Osteocyte (in vitro differentiated cells): ENCODE measurements around the gene SERAC1. TPM values are rescaled to one million over a fixed set of nuclear protein-coding genes. Genes with fewer than 3 reads are reported as not detected.
"Not testable (repeated sequence)": the region's sequence is repeated elsewhere in the genome, so short reads cannot be mapped to it uniquely, and the experiment has no call there.

ENCODE experiments used
- DNase-seq: peaks from one replicate; pipeline ENCODE4 v3.0.0; 2021; ENCODE audit warnings: mixed read lengths; ENCODE audit not compliant: unreplicated experiment; ENCODE audit errors: extremely low spot score
- H3K27ac Mint-ChIP-seq: one replicate; pipeline ENCODE4 v1.8.0; 2021; ENCODE audit warnings: mild to moderate bottlenecking, mixed read lengths; ENCODE audit not compliant: unreplicated experiment
- H3K27me3 Mint-ChIP-seq: one replicate; pipeline ENCODE4 v1.8.0; 2021; ENCODE audit warnings: mixed read lengths; ENCODE audit not compliant: unreplicated experiment
- H3K36me3 Mint-ChIP-seq: one replicate; pipeline ENCODE4 v1.8.0; 2021; ENCODE audit warnings: mixed read lengths; ENCODE audit not compliant: unreplicated experiment
- H3K4me1 Mint-ChIP-seq: one replicate; pipeline ENCODE4 v1.8.0; 2021; ENCODE audit warnings: mixed read lengths; ENCODE audit not compliant: unreplicated experiment
- H3K4me3 Mint-ChIP-seq: one replicate; pipeline ENCODE4 v1.8.0; 2021; ENCODE audit warnings: mild to moderate bottlenecking, moderate library complexity, mixed read lengths; ENCODE audit not compliant: unreplicated experiment
- H3K9me3 Mint-ChIP-seq: one replicate; pipeline ENCODE4 v1.8.0; 2021; ENCODE audit warnings: mixed read lengths; ENCODE audit not compliant: unreplicated experiment
- total RNA-seq: library from RNA; stranded (reverse); gene quantifications from 2 replicates; pipeline ENCODE4 v1.2.1, GENCODE V29; 2021
- TF ChIP-seq, protein P1 (sequence below): fragments of 200-600 bp; sonication (generic); IDR thresholded peaks from 2 replicates; pipeline ENCODE4 v1.5.0; 2021; ENCODE audit warnings: antibody characterized with exemption, mild to moderate bottlenecking, moderate library complexity

Gene SERAC1
- total RNA-seq, 1 donor from 2014 or later, result 10.3 TPM

DNA sequence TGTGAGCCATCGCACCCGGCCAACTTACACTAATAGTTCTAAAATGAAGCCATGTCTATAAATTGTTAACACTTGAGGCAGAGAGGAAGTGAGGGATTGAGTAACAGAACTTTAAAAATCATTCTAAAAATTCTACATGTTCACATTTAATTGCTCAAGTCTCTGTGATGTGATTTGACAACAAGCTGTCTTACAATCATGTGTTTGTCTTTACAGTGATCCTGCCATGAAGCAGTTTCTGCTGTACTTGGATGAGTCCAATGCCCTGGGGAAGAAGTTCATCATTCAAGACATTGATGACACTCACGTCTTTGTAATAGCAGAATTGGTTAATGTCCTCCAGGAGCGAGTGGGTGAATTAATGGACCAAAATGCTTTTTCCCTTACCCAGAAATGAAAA, 23.7 kb upstream of the SERAC1 start:
- DNase-seq, result no peak
- Mint-ChIP-seq H3K4me3 (no peak overlapping the region), H3K4me1 (no peaks in the 10 kb centered on the region), H3K27ac (no peak overlapping the region), H3K9me3 (no peaks in the 10 kb centered on the region), H3K36me3 (peaks cover 35% of the 10 kb centered on the region), H3K27me3 (no peaks in the 10 kb centered on the region)
- TF ChIP-seq, protein P1, sequence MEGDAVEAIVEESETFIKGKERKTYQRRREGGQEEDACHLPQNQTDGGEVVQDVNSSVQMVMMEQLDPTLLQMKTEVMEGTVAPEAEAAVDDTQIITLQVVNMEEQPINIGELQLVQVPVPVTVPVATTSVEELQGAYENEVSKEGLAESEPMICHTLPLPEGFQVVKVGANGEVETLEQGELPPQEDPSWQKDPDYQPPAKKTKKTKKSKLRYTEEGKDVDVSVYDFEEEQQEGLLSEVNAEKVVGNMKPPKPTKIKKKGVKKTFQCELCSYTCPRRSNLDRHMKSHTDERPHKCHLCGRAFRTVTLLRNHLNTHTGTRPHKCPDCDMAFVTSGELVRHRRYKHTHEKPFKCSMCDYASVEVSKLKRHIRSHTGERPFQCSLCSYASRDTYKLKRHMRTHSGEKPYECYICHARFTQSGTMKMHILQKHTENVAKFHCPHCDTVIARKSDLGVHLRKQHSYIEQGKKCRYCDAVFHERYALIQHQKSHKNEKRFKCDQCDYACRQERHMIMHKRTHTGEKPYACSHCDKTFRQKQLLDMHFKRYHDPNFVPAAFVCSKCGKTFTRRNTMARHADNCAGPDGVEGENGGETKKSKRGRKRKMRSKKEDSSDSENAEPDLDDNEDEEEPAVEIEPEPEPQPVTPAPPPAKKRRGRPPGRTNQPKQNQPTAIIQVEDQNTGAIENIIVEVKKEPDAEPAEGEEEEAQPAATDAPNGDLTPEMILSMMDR, result no peak

DNA sequence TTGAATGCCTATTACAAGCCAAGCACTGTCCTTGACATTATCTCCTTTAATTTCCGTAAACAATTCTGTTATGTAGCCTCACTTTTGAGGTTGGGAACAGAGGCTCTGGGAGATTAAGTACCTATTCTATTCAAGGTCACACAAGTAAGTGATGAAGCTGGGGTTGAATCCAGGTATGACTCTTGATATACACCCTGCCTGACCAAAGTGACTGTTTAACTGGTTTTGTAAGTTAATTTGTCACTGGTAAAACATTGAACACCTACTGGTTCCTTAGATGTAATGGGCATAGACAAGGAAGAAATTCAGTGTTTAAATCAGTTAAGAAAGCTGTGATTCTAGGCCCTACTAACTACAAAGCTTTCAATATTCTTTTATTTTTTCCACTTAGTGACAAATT, 23.0 kb upstream of the SERAC1 start:
- Mint-ChIP-seq H3K27ac (no peak overlapping the region), H3K4me1 (peaks cover 2% of the 10 kb centered on the region), H3K4me3 (no peak overlapping the region), H3K9me3 (no peaks in the 10 kb centered on the region), H3K36me3 (peaks cover 33% of the 10 kb centered on the region), H3K27me3 (no peaks in the 10 kb centered on the region)
- TF ChIP-seq, protein P1, result no peak
- DNase-seq, result no peak

DNA sequence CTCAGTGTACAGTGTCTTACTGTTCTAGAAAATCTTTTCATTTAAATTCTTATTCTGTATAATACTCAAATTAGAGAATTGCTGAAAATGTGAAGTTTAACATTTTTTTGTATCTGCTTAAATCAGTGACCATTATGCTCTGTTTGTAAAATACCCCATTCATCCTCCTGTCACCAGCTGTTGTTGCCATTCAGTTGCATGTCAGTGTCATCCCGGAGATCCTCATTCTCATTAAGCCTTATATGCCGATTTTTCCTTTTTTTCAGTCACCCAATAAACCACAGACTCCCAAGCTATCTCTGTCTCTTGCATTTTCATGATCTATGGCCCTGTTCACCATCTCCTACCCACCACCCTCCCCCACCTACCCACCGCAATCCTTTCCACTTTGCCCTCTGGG, 20.5 kb upstream of the SERAC1 start:
- Mint-ChIP-seq H3K9me3 (no peaks in the 10 kb centered on the region), H3K27ac (no peak overlapping the region), H3K36me3 (peaks cover 28% of the 10 kb centered on the region), H3K27me3 (no peaks in the 10 kb centered on the region), H3K4me3 (no peak overlapping the region), H3K4me1 (peaks cover 18% of the 10 kb centered on the region)
- DNase-seq, result no peak
- TF ChIP-seq, protein P1, result no peak

DNA sequence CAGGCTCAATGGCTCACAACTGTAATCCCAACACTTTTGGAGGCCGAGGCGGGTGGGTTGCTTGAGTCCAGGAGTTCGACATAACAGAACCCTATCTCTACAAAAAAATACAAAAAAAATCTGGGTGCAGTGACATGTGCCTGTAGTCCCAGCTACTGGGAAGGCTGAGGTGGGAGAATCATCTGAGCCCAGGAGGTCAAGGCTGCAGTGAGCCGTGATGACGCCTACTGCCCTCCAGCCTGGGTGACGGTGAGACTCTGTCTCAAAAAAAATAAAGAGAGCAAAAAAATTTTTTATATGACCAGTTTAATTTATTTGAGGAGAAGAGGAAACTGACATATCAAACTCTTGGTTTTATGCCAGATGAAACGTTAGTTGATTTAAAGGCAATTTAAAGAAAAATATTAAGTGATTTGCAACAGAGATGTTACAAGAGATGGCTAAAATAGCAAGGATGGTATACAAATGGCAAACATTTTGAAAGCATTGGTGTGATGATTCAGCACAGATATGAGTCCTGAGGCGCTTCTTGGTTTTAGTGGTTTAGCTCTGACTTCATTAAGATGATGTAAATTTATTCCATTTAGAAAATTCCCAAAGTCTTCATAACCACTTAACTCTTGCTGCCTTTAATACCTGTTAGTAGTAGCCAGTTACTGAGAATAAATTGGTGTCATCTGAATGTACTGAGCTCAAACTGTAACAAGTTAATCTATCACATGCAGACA, 17.8 kb upstream of the SERAC1 start:
- peaks cover 9% of the 10 kb centered on the region for H3K9me3 Mint-ChIP-seq
- peaks cover 22% of the 10 kb centered on the region for H3K4me1 Mint-ChIP-seq
- no peaks in the 10 kb centered on the region for H3K27me3 Mint-ChIP-seq
- no peak for DNase-seq
- TF ChIP-seq, protein P1, result no peak
- no peak overlapping the region for H3K4me3 Mint-ChIP-seq
- H3K27ac Mint-ChIP-seq, result peak overlapping the region; percentile 66
- peaks cover 29% of the 10 kb centered on the region for H3K36me3 Mint-ChIP-seq

DNA sequence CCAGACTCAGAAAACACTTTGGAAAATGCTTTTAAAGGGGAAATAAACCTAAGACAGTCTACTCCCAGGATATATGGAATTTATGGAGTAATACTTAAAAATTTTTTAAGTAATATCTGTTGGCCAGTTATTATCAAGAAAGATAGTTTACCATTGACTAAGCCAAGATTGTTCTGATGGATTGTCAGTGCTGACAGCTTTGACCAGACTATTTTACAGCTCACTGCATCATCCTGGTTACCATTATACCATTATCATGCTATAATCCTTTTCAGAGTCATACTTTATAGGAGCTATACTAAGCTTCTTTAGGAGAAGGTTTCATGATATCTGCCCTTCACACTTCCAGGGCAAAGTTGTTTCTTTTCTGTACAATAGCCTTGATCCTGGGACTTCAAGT, 16.5 kb upstream of the SERAC1 start:
- Mint-ChIP-seq H3K4me3 (no peak overlapping the region), H3K9me3 (peaks cover 13% of the 10 kb centered on the region), H3K27ac (no peak overlapping the region), H3K36me3 (peaks cover 37% of the 10 kb centered on the region), H3K4me1 (peaks cover 22% of the 10 kb centered on the region), H3K27me3 (no peaks in the 10 kb centered on the region)
- DNase-seq, result no peak
- TF ChIP-seq, protein P1, result no peak

DNA sequence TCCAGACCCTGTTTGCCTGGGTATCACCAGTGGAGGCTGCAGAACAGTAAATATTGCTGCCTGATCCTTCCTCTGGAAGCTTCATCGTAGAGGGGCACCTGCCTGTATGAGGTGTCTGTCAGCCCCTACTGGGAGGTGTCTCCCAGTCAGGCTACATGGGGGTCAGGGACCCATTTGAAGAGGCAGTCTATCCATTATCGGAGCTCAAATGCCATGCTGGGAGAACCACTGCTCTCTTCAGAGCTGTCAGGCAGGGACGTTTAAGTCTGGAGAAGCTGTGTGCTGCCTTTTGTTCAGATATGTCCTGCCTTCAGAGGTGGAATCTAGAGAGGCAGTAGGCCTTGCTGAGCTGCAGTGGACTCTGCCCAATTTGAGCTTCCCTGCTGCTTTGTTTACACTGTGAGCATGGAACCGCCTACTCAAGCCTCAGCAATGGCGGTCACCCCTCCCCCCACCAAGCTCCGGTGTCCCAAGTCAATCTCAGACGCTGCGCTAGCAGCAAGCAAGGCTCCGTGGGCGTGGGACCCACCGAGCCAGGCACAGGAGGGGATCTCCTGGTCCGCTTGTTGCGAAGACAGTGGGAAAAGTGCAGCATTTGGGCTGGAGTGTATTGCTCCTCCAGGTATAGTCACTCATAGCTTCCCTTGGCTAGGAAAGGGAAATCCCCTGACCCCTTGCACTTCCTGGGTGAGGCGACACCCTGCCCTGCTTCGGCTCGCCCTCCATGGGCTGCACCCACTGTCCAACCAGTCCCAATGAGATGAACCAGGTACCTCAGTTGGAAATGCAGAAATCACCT, 15.3 kb upstream of the SERAC1 start:
- not testable (repeated sequence) for DNase-seq, H3K27ac Mint-ChIP-seq
- peaks cover 48% of the 10 kb centered on the region for H3K36me3 Mint-ChIP-seq

DNA sequence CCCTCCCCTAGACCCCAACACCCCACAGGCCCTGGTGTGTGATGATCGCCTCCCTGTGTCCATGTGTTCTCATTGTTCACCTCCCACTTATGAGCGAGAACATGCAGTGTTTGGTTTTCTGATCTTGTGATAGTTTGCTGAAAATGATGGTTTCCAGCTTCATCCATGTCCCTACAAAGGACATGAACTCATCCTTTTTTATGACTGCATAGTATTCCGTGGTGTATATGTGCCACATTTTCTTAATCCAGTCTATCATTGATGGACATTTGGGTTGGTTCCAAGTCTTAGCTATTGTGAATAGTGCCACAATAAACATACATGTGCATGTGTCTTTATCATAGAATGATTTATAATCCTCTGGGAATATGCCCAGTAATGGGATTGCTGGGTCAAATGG, 9.7 kb upstream of the SERAC1 start:
- not testable (repeated sequence) for H3K27me3 Mint-ChIP-seq, H3K27ac Mint-ChIP-seq, H3K4me3 Mint-ChIP-seq, DNase-seq
- peaks cover 13% of the 10 kb centered on the region for H3K9me3 Mint-ChIP-seq
- peaks cover 16% of the 10 kb centered on the region for H3K4me1 Mint-ChIP-seq
- peaks cover 56% of the 10 kb centered on the region for H3K36me3 Mint-ChIP-seq

More for the DNA sequence above, 15.3 kb upstream of the SERAC1 start:
- H3K27me3 Mint-ChIP-seq, H3K4me3 Mint-ChIP-seq: not testable (repeated sequence)
- peaks cover 22% of the 10 kb centered on the region for H3K4me1 Mint-ChIP-seq
- H3K9me3 Mint-ChIP-seq, result peaks cover 13% of the 10 kb centered on the region
